Effector memory CD8-positive, alpha-beta T cell (primary cell): ENCODE measurements around the gene CUL3.
"Not testable (repeated sequence)": the region's sequence is repeated elsewhere in the genome, so short reads cannot be mapped to it uniquely, and the experiment has no call there.

ENCODE experiments used
- ATAC-seq: fragments of 150-1000 bp; cut with Tn5 transposase; replicated peaks from 2 replicates; pipeline ENCODE4 v1.10.0; 2021; ENCODE audit warnings: mild to moderate bottlenecking, moderate library complexity
- DNase-seq, 3 experiments: peaks; one replicate each; pipeline ENCODE4 v3.0.0; 2021
- H3K27ac Mint-ChIP-seq, 2 donors: one replicate each; pipeline ENCODE4 v1.8.0; 2022; ENCODE audit warnings: mild to moderate bottlenecking in 2 of 2, mixed read lengths in 2 of 2, moderate library complexity in 2 of 2
- H3K27me3 Mint-ChIP-seq, 2 donors: one replicate each; pipeline ENCODE4 v1.8.0; 2022; ENCODE audit warnings: mixed read lengths in 2 of 2
- H3K36me3 Mint-ChIP-seq: one replicate; pipeline ENCODE4 v1.8.0; 2022; ENCODE audit warnings: mild to moderate bottlenecking, moderate library complexity, mixed read lengths; ENCODE audit not compliant: insufficient read depth
- H3K4me1 Mint-ChIP-seq, 2 donors: one replicate each; pipeline ENCODE4 v1.8.0; 2022; ENCODE audit warnings: low read depth in 2 of 2, mixed read lengths in 2 of 2
- H3K4me3 Mint-ChIP-seq, 2 donors: one replicate each; pipeline ENCODE4 v1.8.0; 2022; ENCODE audit warnings: mild to moderate bottlenecking in 2 of 2, mixed read lengths in 2 of 2, moderate library complexity in 2 of 2
- H3K9me3 Mint-ChIP-seq, 2 donors: one replicate each; pipeline ENCODE4 v1.8.0; 2022; ENCODE audit warnings: mixed read lengths in 2 of 2
- total RNA-seq, 9 experiments: gene quantifications; one replicate each; lab custom pipeline; 2026; lab: John Stamatoyannopoulos, UW

CUL3 gene
- 94.3 to 177 (median 159) reads per million in 9 experiments for total RNA-seq

DNA sequence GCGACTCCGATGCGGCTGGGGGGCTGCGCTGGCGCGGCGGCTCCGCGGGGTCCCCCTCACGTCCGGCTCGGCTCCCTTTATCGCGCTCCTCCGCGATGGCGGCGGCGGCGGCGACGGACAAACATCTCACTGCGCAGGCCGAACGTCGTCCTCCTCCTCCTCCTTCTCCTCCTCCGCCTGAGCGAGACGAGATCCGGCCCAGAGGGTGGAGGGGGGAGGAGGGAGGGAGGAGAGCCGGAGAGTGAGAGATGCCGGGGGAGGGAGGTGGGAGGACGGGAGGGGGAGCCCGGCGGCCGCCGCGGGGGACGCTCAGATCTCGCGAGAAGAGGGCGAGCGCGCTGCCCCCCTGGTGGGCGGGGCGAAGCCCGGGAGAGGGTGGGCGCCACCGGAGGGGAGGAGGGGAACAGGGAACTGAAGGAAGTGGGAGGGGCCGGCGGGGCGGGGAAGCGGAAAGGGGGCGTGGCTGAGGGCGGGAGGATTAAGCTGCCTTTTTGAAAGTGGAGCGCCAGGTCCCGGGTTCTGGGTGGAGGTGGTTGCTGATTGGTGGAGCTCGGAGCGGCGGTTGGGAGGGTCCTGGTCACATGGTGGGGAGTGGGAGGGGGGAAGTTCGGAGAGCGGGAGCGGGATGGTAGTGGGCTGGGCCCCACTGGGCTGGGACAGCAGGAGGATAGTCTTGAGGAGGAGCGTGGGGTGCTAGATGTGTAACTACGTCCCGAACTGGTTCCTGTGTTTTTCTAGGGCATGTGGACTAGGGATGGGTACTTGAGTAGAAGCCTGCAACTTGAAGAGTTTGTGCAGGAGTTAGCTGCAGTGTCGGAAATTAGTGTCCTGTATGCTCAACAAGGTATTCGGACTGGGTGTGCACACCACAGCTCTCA, at the start of gene CUL3:
TSS of gene CUL3 (minus strand) at position 153 of the 878 bp plus-strand sequence. CDS start 354 bp downstream, outside the sequence.
- ATAC-seq (peak; percentile 83), DNase-seq (peak; percentile 99 to 100 (median 100))
- peak within 1 kb of the TSS; percentile 93 to 95 for H3K27ac Mint-ChIP-seq
- peaks cover 24 to 40% of the 10 kb centered on the region in 2 donors for H3K4me1 Mint-ChIP-seq
- no peaks in the 10 kb centered on the region for H3K9me3 Mint-ChIP-seq
- H3K4me3 Mint-ChIP-seq = peak within 1 kb of the TSS; percentile 93 to 97
- peaks cover 30% of the 10 kb centered on the region for H3K36me3 Mint-ChIP-seq
- H3K27me3 Mint-ChIP-seq = no peaks in the 10 kb centered on the region

DNA sequence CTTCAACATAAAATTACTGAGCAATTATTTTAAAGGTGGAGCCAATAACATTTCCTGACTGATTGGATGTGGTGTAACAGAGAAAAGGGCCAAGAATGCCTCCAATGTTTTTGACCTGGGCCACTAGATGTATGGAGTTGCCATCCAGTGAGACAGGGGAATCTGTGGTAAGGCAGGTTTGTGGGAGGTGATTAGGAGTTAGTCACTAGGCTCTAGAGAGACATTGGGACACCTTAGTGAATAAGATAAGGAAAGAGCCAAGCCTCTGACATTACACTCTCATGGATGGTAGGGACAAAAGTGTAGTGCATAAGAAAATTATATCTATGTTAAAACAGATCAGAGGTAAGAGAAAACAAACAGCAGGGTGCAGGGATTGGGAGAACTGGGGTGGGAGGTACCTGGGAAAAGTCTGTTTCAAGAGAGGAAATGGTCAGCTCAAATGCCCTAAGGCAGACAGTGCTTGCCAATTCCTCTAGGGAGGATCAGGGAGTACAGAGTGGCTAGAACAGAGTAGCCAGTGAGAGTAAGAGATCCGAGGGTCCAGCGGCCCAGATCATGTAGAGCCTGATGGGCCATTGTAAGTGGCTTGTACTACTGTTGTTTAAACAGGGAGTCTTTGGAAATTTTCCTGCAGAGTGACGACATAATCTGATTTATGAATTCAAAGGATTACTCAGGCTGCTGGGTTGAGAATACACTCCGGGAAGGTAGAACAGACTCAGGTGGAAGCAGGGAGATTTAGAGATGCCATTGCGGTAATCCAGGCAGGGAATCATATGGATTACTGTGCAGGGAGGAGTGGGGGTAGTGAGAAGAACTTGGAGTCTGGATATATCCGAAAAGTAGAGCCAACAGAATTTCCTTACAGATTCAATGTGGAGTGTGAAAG, 45.7 kb upstream of the CUL3 start:
- Mint-ChIP-seq H3K27me3 (peaks cover 12 to 14% of the 10 kb centered on the region in 2 donors), H3K4me3 (no peak overlapping the region), H3K27ac (no peak overlapping the region), H3K4me1 (no peaks in the 10 kb centered on the region), H3K36me3 (no peaks in the 10 kb centered on the region), H3K9me3 (no peaks in the 10 kb centered on the region)
- no peak for DNase-seq
- ATAC-seq = no peak

DNA sequence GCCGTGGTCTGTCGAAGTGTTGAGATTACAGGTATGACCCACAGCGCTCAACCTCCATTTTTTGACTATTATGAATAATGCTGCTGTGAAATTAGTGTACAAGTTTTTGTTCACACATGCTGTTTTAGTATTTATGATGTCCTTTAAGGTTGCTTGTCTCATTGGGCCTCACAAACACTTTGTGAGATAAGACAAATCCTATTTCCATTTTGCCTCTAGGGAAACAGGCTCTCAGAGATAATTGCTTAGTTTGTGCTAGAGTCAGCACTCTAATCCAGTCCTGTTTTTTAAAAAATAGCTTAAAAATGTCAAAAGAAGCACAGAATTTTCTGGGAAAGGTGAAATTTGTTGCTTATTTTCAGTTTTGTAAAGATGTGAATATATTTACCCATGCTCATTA, 43.3 kb upstream of the CUL3 start:
- Mint-ChIP-seq H3K4me3 (no peak overlapping the region), H3K9me3 (no peaks in the 10 kb centered on the region), H3K36me3 (no peaks in the 10 kb centered on the region), H3K4me1 (no peaks in the 10 kb centered on the region), H3K27ac (no peak overlapping the region), H3K27me3 (peaks cover 12 to 14% of the 10 kb centered on the region in 2 donors)
- ATAC-seq = no peak
- no peak for DNase-seq

DNA sequence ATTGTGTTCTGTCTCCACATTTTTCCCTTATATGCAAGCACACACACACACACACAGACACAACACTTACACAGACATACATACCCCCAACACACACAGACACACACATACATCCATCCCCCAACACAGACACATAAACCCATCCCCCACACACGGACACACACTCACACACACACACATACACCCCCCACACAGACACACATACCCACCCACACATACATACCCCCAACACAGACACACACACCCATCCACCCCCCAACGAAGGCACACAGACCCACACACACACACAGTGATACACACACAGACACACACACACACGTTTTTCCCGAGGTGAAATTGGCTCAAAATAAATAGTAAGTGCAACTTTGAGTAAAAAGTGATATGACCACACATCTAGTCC, 41.6 kb upstream of the CUL3 start:
- ATAC-seq (no peak), DNase-seq (no peak)
- Mint-ChIP-seq H3K27me3 (peaks cover 12 to 14% of the 10 kb centered on the region in 2 donors), H3K4me1 (no peaks in the 10 kb centered on the region), H3K9me3 (no peaks in the 10 kb centered on the region), H3K4me3 (no peak overlapping the region), H3K27ac (no peak overlapping the region), H3K36me3 (no peaks in the 10 kb centered on the region)

DNA sequence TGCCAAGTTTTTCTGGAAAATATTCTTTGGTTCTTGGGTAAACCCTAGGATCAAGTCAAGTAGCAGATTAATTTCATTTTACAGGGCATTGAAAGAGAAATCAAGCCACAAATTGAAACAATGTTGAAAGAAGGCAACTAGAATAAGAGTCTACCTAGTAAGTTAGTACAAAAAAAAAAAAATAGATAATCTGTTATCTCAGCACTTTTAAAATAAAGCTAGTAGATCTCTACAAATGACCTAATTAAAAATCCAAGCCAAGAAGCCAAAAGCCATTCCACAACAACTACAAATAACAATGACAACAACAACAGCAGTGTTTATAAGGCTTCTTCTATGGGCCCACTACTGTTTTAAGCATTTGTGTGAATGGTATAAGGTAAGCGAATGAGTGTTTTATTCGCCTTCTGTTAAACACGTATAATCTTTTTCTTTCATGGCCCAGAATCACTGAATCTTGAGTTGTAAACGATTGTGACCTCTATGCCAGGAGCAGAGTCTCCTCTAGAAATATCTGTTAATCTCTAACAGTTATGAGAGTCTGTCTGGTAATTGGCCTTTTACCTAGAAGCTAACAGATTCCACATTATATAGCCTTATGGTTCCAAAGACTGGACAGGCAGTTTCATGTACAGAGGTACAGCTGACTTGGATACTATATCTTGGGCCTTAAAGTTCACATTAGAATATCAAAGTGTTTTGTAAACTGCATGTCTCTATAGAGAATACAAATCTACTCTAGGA, 28.6 kb upstream of the CUL3 start:
- ATAC-seq (no peak), DNase-seq (no peak)
- no peaks in the 10 kb centered on the region for H3K4me1 Mint-ChIP-seq
- no peak overlapping the region for H3K27ac Mint-ChIP-seq
- no peaks in the 10 kb centered on the region for H3K9me3 Mint-ChIP-seq
- no peak overlapping the region for H3K4me3 Mint-ChIP-seq
- H3K27me3 Mint-ChIP-seq = peaks cover 18 to 19% of the 10 kb centered on the region in 2 donors
- no peaks in the 10 kb centered on the region for H3K36me3 Mint-ChIP-seq

DNA sequence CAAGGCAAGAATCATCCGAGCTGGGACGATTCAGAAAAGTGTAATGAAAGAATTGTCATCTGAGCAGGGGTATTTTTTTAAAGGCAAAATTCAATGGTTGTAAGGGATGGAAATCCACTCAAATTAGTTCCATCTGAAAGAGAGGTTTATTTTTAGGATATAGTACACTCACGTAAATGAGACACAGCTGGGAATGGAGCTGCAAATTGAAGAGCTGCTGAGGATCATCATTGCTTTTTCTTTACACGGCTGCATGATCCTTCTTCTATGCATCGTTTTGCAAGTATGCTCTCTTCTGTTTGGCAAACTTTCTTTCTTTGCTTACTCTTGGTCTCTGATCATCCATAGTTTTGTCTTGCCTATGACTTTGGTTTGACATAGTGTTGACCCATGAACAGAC, 27.4 kb upstream of the CUL3 start:
- H3K4me1 Mint-ChIP-seq = no peaks in the 10 kb centered on the region
- peaks cover 13 to 19% of the 10 kb centered on the region in 2 donors for H3K27me3 Mint-ChIP-seq
- H3K4me3 Mint-ChIP-seq = no peak overlapping the region
- no peak for DNase-seq
- no peaks in the 10 kb centered on the region for H3K9me3 Mint-ChIP-seq
- no peaks in the 10 kb centered on the region for H3K36me3 Mint-ChIP-seq
- H3K27ac Mint-ChIP-seq = no peak overlapping the region
- ATAC-seq = no peak

DNA sequence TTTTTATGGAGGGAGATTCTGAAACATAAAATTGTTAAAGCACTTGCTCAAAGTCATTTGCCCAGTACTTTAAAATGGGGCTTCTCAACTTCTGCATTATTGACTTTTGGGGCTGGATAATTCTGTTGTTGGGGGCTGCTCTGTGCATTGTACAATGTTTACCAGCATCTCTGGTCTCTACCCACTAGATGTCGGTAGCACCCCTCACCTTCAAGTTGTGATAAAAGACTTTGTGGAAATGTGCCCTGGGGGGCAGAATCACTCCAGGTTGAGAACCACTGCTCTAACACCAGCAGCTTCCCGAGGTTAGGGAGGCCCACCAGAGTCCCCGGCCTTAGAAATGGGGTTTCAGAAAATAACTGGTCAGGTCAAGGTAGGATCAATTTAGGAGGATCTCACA, 26.8 kb upstream of the CUL3 start:
- Mint-ChIP-seq H3K36me3 (no peaks in the 10 kb centered on the region), H3K4me1 (no peaks in the 10 kb centered on the region), H3K27ac (no peak overlapping the region), H3K27me3 (peaks cover 13 to 19% of the 10 kb centered on the region in 2 donors), H3K9me3 (no peaks in the 10 kb centered on the region), H3K4me3 (no peak overlapping the region)
- DNase-seq (no peak), ATAC-seq (no peak)

DNA sequence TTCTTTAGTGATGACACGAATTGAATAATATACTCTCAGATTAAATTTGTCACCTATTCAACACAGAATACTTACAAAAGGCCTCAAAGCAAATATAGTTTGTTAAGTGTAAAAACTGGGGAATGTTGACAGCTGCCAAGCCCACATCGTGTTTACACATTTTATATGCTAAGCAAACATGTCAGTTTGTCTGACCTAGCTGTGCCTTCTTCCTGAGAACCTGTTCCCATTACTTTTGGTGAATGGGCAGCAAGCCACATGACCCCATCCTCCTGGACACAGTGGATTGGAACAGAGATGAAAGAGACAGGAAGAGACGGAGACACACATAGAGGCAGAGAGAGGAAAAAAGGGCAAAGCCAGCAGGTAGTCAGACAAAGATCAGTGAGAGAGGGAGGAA, 22.9 kb upstream of the CUL3 start:
- ATAC-seq = no peak
- no peak overlapping the region for H3K4me3 Mint-ChIP-seq
- H3K9me3 Mint-ChIP-seq = no peaks in the 10 kb centered on the region
- H3K27me3 Mint-ChIP-seq = peaks cover 9 to 28% of the 10 kb centered on the region in 2 donors
- H3K36me3 Mint-ChIP-seq = no peaks in the 10 kb centered on the region
- DNase-seq = no peak
- H3K27ac Mint-ChIP-seq = no peak overlapping the region
- no peaks in the 10 kb centered on the region for H3K4me1 Mint-ChIP-seq

DNA sequence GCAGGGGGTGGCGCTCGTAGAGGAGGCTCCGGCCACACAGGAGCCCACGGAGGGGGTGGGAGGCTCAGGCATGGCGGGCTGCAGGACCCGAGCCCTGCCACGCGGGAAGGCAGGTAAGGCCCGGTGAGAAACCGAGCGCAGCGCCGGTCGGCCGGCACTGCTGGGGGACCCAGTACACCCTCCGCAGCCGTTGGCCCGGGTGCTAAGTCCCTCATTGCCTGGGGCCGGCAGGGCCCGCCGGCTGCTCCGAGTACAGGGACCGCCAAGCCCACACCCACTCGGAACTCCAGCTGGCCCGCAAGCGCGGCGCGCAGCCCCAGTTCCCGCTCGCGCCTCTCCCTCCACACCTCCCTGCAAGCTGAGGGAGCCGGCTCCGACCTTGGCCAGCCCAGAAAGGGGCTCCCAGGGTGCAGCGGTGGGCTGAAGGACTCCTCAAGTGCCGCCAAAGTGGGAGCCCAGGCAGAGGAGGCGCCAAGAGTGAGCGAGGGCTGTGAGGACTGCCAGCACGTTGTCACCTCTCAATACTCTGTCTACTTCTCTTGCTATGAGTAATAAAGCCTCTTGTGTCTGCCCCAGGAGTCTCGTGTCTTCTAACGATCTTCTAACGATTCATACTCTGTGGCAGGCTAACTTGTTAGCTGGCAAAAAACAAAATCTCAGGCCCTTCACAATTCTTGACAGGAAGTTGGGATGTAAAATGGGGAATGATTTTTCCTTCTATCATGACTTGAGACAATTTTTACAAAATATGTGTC, 18.8 kb upstream of the CUL3 start:
- H3K27me3 Mint-ChIP-seq = peaks cover 14 to 41% of the 10 kb centered on the region in 2 donors
- not testable (repeated sequence) for ATAC-seq, H3K4me1 Mint-ChIP-seq, H3K4me3 Mint-ChIP-seq, H3K9me3 Mint-ChIP-seq, DNase-seq, H3K36me3 Mint-ChIP-seq, H3K27ac Mint-ChIP-seq

DNA sequence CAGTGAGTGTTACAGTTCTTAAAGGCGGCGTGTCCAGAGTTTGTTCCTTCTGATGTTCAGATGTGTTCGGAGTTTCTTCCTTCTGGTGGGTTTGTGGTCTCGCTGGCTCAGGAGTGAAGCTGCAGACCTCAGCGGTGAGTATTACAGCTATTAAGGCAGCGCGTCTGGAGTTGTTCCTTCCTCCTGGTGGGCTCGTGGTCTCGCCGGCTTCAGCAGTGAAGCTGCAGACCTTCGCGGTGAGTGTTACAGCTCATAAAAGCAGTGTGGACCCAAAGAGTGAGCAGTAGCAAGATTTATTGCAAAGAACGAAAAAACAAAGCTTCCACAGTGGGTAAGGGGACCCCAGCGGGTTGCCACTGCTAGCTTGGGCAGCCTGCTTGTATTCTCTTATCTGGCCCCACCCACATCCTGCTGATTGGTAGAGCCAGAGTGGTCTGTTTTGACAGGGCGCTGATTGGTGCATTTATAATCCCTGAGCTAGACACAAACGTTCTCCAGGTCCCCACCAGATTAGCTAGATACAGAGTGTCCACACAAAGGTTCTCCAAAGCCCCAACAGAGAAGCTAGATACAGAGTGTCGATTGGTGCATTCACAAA, 17.7 kb upstream of the CUL3 start:
- not testable (repeated sequence) for DNase-seq, H3K9me3 Mint-ChIP-seq, H3K4me1 Mint-ChIP-seq, H3K27ac Mint-ChIP-seq, H3K36me3 Mint-ChIP-seq, ATAC-seq
- Mint-ChIP-seq H3K27me3 (peaks cover 14 to 34% of the 10 kb centered on the region in 2 donors), H3K4me3 (peak overlapping the region; percentile 70 to 73)

DNA sequence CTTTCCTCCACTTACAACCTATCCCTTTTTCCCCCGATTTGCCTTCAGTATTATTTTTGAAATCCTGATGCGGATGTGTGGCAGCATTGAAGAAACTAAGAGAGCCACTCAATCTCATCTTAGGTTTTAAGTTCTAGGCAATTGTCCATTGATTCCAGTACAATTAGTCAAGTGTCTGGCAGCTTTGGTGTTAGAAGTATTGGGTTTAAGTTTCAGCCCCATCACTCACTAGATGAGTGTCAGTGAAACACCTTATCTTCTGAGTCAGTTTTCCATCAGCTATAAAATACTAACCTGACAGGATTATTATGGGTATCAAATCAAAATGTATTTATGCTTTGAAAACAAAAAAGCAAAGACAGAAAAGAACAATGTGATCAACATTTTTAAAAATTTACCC, 16.8 kb upstream of the CUL3 start:
- no peaks in the 10 kb centered on the region for H3K9me3 Mint-ChIP-seq
- H3K27me3 Mint-ChIP-seq = peaks cover 14 to 32% of the 10 kb centered on the region in 2 donors
- peaks cover 3% of the 10 kb centered on the region for H3K36me3 Mint-ChIP-seq
- no peak for DNase-seq
- H3K4me1 Mint-ChIP-seq = peaks cover 5 to 7% of the 10 kb centered on the region in 2 donors
- no peak overlapping the region for H3K4me3 Mint-ChIP-seq
- no peak overlapping the region for H3K27ac Mint-ChIP-seq
- ATAC-seq = no peak

DNA sequence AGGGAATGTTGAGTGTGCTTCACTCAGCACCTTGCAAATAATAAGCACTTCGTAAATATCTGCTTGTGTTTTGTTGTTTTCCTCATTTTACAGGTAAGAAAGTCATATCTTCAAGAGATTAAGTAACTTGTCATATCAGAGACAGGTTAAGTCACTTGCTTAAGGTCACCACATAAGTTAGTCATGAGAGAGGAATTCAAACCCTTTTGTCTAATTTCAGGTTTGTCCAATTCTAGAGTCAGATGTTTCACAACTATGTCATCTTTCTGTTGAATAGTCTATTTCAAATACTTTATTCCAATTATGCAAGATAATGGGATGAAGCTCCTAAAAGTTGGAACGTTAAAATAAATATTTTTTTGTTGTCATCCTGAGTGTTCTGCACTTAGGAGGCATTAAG, 13.5 kb upstream of the CUL3 start:
- no peak overlapping the region for H3K4me3 Mint-ChIP-seq
- ATAC-seq (no peak), DNase-seq (no peak)
- no peak overlapping the region for H3K27ac Mint-ChIP-seq
- H3K4me1 Mint-ChIP-seq = peaks cover 5 to 7% of the 10 kb centered on the region in 2 donors
- no peaks in the 10 kb centered on the region for H3K9me3 Mint-ChIP-seq
- peaks cover 3% of the 10 kb centered on the region for H3K36me3 Mint-ChIP-seq
- peaks cover 16 to 26% of the 10 kb centered on the region in 2 donors for H3K27me3 Mint-ChIP-seq
